Measurements from ENCODE around the gene TIMP3.

The TIMP3 gene

DNA sequence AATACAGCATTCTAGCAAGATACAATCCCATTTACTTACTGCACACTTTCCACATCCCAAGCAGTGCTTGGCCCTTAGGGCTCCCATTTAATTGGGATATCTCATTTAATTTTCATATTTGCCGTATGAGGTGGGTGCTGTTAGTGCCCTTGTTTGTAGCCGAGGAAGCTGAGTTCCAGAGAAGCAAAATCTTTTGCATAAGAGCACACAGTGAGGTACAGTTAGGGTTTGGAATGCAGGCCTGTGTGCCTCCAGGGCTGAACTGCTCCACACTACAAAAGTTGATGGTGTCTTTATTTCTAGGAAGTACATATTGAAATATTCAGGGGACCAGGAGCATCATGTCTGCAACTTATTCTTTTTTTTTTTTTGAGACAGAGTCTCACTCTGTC lies 15.5 kb upstream of the TIMP3 start:
- DNase-seq (ENCODE audit: low spot score) = no peak

GRCh38 chr22:32788904-32789624 lies 12.4 kb upstream of the TIMP3 start:
- DNase-seq (ENCODE audit: low spot score) = no peak

- no peak for DNase-seq (ENCODE audit: low spot score)
Measured at GRCh38 chr22:32789797-32790620, 11.5 kb upstream of the TIMP3 start.

DNA sequence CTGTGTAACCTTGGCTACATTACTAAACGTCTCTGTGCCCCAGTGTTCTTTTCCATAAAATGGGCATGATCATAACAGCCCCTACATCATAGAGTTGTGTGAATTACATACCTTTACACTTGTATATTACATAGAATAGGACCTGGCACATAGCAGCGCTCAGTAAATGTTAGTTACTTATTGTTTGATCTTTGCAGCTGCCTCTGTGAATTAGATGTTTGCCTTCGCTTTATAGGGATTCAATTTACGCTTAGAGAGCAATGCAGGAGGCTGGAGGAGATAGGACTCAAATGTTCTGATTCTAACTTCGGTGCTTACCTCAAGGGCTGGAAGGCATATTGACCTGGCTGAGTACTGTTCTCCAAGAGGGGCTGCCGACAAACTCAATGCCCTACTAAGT lies 10.4 kb upstream of the TIMP3 start:
- DNase-seq (ENCODE audit: low spot score) = no peak

DNA sequence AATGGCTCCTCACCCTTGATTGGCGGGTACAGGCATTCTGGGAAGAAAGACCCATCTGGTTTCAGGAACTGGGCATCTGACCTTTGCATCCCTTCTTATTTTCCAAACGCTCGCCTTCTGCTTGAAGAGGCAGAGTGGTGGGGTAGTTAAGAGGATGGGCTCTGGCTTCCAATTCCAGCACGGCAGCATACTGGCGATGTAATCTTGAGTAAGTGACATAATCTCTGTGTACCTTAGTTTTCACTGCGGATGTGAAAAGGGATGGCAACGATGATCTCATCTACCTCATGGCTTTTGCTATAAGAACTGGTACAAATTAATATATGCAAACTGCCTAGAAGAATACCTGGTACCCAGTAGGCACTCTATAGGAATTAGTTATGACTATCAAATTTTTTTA lies 10.0 kb upstream of the TIMP3 start:
- no peak for DNase-seq (ENCODE audit: low spot score)

GRCh38 chr22:32793589-32793988 lies 7.9 kb upstream of the TIMP3 start:
- DNase-seq (ENCODE audit: low spot score) = no peak

DNA sequence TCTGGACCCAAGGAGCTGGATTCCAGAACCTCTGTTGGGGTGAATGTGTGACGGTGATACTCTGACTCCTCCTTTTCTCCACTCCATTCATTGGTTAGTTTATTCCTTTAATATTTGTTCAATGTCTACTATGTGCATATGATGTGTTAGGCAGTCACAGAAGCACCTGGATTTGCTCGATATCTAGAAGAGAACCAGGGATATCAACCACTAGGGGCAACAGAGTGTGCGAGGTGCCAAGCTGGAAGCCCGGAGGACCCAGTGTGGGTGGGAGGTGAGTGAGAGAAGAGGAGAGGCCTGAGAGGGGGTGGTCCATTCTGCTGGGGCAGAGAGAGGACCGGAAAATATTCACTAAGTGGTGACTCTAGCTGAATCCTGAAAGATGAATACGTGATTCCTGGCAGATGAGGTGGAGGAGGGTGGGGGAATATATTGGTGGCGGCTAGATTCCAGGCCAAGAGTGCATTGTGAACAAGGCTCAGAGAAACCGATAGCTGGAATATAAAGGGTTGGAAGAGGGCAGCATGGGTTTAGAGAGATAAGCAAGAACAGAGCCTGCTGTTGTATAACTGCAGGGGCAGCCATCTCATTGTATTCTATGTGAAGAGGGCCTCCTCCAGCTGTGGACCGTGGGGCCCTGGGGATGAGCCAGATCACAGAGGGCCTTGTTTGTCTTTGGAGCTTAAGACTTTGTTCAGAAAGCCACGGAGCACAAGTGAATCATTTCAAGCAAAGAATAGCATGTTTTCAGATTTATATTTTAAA lies 6.9 kb upstream of the TIMP3 start:
- DNase-seq (ENCODE audit: low spot score) = no peak

- no peak for DNase-seq (ENCODE audit: low spot score)
Measured at GRCh38 chr22:32795214-32795596, 6.3 kb upstream of the TIMP3 start.

- peak; percentile 38 for DNase-seq (ENCODE audit: low spot score)
Measured at GRCh38 chr22:32796865-32797573, 4.5 kb upstream of the TIMP3 start.

- DNase-seq (ENCODE audit: low spot score) = no peak
Measured at GRCh38 chr22:32799496-32799895, 2.0 kb upstream of the TIMP3 start.

GRCh38 chr22:32800158-32800882 lies 1.2 kb upstream of the TIMP3 start:
- no peak for DNase-seq (ENCODE audit: low spot score)

- DNase-seq (ENCODE audit: low spot score) = no peak
Measured at GRCh38 chr22:32800994-32801536, 440 bp upstream of the TIMP3 start.

DNA sequence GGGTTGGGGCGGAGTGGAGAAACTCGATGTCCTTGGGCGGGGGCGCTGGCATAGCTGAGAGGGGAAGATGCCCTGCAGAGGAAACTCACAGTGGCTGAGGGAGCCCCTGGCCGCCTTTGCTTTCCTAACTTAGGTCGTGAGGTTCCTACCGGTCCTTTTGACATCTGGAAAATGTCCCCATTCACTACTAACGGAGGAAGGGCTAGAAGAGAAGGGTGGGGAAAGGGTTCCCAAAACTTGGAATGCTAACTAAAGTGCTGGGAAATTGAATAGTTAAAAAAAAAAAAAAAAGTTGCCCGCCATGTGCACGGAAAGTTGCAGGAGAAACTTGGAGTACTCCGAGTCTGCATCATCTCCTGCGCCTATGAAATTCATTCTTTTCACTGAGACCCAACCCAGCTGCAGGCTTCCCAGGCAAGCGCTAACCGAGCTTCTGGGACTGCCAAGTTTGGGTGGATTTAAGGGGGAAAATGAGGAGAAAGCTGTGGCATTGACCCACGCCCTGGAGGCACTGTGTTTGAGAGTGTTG lies 796 bp downstream of the TIMP3 start:
- DNase-seq (ENCODE audit: low spot score) = no peak

DNA sequence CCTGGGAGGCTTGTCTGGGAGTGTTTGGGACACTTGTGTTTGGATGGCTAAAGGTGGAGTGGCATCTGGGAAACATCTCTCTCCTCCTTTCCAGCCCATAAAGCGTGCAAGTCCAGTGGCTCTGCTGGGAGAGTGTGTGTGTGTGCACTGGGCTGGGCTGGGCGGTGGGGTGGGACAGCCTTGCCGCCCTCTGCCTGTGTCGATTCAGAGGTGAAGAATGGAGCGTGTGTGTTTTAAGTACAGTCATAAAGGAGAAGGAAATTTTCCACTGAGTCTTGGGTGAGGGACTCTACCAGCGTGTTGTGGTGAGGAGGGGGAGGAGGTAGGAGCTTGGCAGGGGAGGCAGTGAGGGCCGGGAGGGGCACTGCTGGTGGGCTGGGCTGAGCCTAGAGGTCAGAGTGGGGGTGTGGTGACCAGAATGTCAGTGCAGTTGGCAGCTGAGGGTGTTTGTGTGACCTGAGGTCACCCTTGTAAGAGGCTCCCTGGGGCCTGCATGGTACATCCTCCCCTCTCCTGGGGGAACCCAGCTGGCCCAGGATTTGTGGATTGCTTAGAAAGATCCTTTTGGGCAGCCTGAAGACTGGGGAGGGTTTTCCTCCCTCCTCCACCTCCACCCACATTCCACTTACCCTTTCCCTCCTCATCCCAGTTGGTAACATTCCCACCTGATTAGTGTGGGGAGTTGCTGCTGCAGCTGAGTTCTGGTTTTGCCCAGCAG lies 1.7 kb downstream of the TIMP3 start:
- DNase-seq (ENCODE audit: low spot score) = no peak

GRCh38 chr22:32803738-32804435 lies 2.4 kb downstream of the TIMP3 start:
- DNase-seq (ENCODE audit: low spot score) = no peak

DNA sequence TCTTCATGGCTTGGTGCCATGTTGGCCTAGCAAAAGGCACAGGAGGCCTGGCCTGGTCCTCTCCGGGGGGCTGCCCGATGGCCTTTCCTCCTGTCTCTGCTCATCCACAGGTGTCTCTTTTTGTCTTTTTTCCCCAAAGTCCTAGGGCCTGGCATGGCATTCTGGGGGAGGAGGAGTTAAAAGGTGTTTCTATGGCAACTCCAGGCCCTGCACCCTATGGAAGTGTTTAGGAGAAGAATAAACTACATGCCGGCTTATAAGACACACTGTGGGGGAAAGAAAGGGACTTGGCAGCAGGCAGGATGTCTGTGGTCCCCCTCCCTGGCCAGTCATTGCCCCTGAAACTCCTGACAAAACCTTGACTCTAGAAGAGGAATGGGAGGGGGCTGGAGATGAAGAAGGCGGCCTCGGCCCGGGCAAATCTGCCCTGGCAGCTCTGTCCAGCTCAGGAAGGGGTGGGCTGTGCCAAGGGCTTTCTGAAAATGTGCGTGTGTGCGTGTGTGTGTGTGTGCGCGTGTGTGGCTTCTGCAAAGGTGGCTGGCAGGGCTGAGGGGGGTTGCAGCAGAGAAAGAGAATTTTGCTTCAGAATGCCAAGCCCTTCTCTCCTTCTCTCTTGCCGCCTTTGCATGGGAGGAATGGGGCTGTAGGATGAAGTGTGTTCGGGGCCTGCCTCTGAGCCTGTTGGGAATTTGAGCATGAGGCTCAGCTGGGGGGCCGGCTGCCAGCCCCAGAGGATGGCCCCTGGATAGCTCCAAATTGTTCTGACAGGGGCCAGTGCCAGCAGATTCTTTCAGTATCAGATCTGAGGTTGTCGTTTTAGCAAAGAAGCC lies 3.2 kb downstream of the TIMP3 start:
- no peak for DNase-seq (ENCODE audit: low spot score)

GRCh38 chr22:32805361-32805881 lies 3.9 kb downstream of the TIMP3 start:
- DNase-seq (ENCODE audit: low spot score) = no peak

DNA sequence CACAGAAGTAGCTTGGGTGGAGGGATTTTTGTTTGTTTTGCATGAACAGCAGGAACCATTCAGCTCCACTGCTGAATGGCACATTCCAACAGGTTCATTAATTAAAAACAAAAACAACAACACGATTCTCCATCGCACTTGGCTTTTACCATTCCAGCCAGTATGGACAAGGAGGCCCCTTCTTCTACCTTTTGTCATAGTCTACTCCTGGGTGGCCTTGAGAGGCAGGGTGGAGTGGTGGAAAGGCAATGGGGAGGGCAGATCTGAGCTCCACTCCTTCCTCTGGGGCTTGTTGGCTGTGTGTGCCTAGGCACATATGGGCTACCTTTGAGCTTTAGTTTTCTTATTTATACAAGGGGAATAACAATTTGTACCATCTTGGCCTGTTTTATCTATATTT lies 4.8 kb downstream of the TIMP3 start:
- no peak for DNase-seq (ENCODE audit: low spot score)

- DNase-seq (ENCODE audit: low spot score) = no peak
Measured at GRCh38 chr22:32808038-32808445, 6.5 kb downstream of the TIMP3 start.

Data from CD4-positive, alpha-beta T cell treated with Interleukin-2 at 100 ng/mL for 4 hours (primary cell).